ENCODE measurements around the gene SDK1. TPM values are rescaled to one million over a fixed set of nuclear protein-coding genes. Genes with fewer than 3 reads are reported as not detected.
A peak's percentile ranks its signal among the peaks of the same experiment; 100 is the strongest.

Gene SDK1
- total and polyA plus RNA-seq, 11 donors, result 2.2 to 5.8 (median 3.4) TPM

GRCh38 chr7:3867863-3868262, 566.8 kb downstream of the SDK1 start:
- DNase-seq, result no peak
- Histone ChIP-seq H3K27me3 (no peaks in the 10 kb centered on the region), H3K4me3 (no peak overlapping the region), H3K4me1 (no peaks in the 10 kb centered on the region), H3K36me3 (no peaks in the 10 kb centered on the region), H3K9me3 (peaks cover 0 to 1% (median 0%) of the 10 kb centered on the region in 12 donors), H3K27ac (peak overlapping the region in 1 of 12 donors; percentile 9)
- TF ChIP-seq, protein P1, sequence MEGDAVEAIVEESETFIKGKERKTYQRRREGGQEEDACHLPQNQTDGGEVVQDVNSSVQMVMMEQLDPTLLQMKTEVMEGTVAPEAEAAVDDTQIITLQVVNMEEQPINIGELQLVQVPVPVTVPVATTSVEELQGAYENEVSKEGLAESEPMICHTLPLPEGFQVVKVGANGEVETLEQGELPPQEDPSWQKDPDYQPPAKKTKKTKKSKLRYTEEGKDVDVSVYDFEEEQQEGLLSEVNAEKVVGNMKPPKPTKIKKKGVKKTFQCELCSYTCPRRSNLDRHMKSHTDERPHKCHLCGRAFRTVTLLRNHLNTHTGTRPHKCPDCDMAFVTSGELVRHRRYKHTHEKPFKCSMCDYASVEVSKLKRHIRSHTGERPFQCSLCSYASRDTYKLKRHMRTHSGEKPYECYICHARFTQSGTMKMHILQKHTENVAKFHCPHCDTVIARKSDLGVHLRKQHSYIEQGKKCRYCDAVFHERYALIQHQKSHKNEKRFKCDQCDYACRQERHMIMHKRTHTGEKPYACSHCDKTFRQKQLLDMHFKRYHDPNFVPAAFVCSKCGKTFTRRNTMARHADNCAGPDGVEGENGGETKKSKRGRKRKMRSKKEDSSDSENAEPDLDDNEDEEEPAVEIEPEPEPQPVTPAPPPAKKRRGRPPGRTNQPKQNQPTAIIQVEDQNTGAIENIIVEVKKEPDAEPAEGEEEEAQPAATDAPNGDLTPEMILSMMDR (IDR thresholded peaks at IDR 0.05), result no peak
- TF ChIP-seq POLR2A (IDR thresholded peaks at IDR 0.05), result no peak
- ATAC-seq, result peak in 1 of 4 donors; percentile 65
- intact Hi-C loops (cut with DNase I), result no loop called here
- WGBS, 4 donors, result 61 to 79% (median 70%) methylated on average over 5 of the region's 5 CpGs

GRCh38 chr7:3879355-3880075, 578.5 kb downstream of the SDK1 start:
- H3K9me3 ChIP-seq, result no peaks in the 10 kb centered on the region
- intact Hi-C loops (cut with DNase I), result no loop called here
- peaks cover 0 to 3% (median 0%) of the 10 kb centered on the region in 9 donors for H3K27me3 ChIP-seq
- no peak overlapping the region for H3K27ac ChIP-seq
- no peak for TF ChIP-seq POLR2A (IDR thresholded peaks at IDR 0.05)
- TF ChIP-seq, protein P1 (IDR thresholded peaks at IDR 0.05), result no peak
- H3K36me3 ChIP-seq, result no peaks in the 10 kb centered on the region
- H3K4me3 ChIP-seq, result no peak overlapping the region
- peaks cover 0 to 2% (median 0%) of the 10 kb centered on the region in 12 donors for H3K4me1 ChIP-seq
- ATAC-seq (peak in 2 of 4 donors; percentile 37 to 63), DNase-seq (peak in 1 of 5 donors; percentile 37)
- 37 to 58% (median 54%) methylated on average over 14 of the region's 14 CpGs for WGBS, 4 donors

GRCh38 chr7:3880228-3880987, 579.4 kb downstream of the SDK1 start:
- no peak for DNase-seq
- Histone ChIP-seq H3K4me3 (no peak overlapping the region), H3K4me1 (peaks cover 0 to 5% (median 0%) of the 10 kb centered on the region in 12 donors), H3K36me3 (no peaks in the 10 kb centered on the region), H3K27ac (no peak overlapping the region), H3K9me3 (no peaks in the 10 kb centered on the region), H3K27me3 (no peaks in the 10 kb centered on the region)
- no peak for ATAC-seq
- intact Hi-C loops (cut with DNase I), result no loop called here
- 81 to 89% (median 86%) methylated on average over 26 of the region's 26 CpGs for WGBS, 4 donors
- TF ChIP-seq, protein P1 (IDR thresholded peaks at IDR 0.05), result no peak
- TF ChIP-seq POLR2A (IDR thresholded peaks at IDR 0.05), result no peak

DNA sequence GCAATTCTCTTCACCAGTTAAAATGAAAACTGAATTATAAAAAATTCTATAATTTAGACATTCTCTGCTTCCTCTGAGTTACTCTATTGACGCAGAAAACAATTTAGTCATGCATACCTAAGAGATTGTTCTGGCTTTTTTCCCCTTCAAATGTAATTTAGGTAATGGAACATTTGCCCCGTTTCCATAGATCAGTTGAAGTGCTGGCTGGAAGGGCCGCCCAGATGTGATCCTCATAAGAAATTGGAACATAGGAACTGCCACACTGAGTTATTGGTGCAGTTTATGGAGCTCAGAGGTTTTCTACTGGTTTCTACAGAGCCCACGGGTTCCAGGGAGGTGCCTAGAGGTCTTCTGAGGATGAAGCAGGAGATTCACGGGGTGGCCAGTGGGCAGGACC, 581.7 kb downstream of the SDK1 start:
- Histone ChIP-seq H3K36me3 (no peaks in the 10 kb centered on the region), H3K27me3 (no peaks in the 10 kb centered on the region), H3K4me1 (peaks cover 0 to 5% (median 0%) of the 10 kb centered on the region in 12 donors), H3K9me3 (no peaks in the 10 kb centered on the region), H3K27ac (no peak overlapping the region), H3K4me3 (no peak overlapping the region)
- DNase-seq (no peak), ATAC-seq (no peak)
- intact Hi-C loops (cut with DNase I), result no loop called here
- 89 to 90% (median 90%) methylated on average over 5 of the region's 5 CpGs for WGBS, 4 donors
- TF ChIP-seq, protein P1 (IDR thresholded peaks at IDR 0.05), result no peak
- TF ChIP-seq POLR2A (IDR thresholded peaks at IDR 0.05), result no peak
